Lung (tissue), 12 donors: ENCODE results near the gene POLE. TPM values are rescaled to one million over a fixed set of nuclear protein-coding genes. Genes with fewer than 3 reads are reported as not detected.
A peak's percentile ranks its signal among the peaks of the same experiment; 100 is the strongest.

Experiments used
- ATAC-seq: fragments of 200-7000 bp; cut with Tn5 transposase; one replicate; pipeline ENCODE4 v1.9.1; 2020; ENCODE audit warnings: moderate number of reproducible peaks; ENCODE audit not compliant: insufficient read depth, low FRiP score
- DNase-seq, 3 donors: peaks; one replicate each; pipeline ENCODE4 v3.0.0-alpha.2; 2013 to 2017
- H3K27ac ChIP-seq, 2 donors: one replicate each; pipeline ENCODE4 v1.5.1; 2013; ENCODE audit warnings: mild to moderate bottlenecking in 2 of 2, moderate library complexity in 2 of 2, control low read depth in 1 of 2, inconsistent platforms in 1 of 2, low read depth in 1 of 2, low read length in 1 of 2
- H3K27me3 ChIP-seq, 3 donors: one replicate each; pipeline ENCODE4 v1.5.1; 2013; ENCODE audit warnings: low read length in 2 of 3; ENCODE audit not compliant: control insufficient read depth in 3 of 3, insufficient read depth in 3 of 3
- H3K36me3 ChIP-seq, 4 donors: one replicate each; pipeline ENCODE4 v1.5.1; 2013; ENCODE audit warnings: low read length in 4 of 4, mild to moderate bottlenecking in 1 of 4, moderate library complexity in 1 of 4; ENCODE audit not compliant: control insufficient read depth in 4 of 4, insufficient read depth in 4 of 4
- H3K4me1 ChIP-seq, 5 donors: one replicate each; pipeline ENCODE4 v1.5.1; 2013; ENCODE audit warnings: low read length in 5 of 5, mild to moderate bottlenecking in 2 of 5, moderate library complexity in 1 of 5; ENCODE audit not compliant: control insufficient read depth in 5 of 5, insufficient read depth in 5 of 5
- H3K4me3 ChIP-seq: one replicate; pipeline ENCODE4 v1.5.1; 2013; ENCODE audit warnings: mild to moderate bottlenecking, control low read depth, moderate library complexity
- H3K9ac ChIP-seq, 2 donors: one replicate each; pipeline ENCODE4 v1.5.1; 2013; ENCODE audit warnings: low read length in 2 of 2, control low read depth in 1 of 2; ENCODE audit not compliant: insufficient read depth in 1 of 2
- H3K9me3 ChIP-seq, 4 donors: one replicate each; pipeline ENCODE4 v1.5.1; 2013; ENCODE audit warnings: low read length in 3 of 4, mild to moderate bottlenecking in 1 of 4, moderate library complexity in 1 of 4; ENCODE audit not compliant: control insufficient read depth in 4 of 4, insufficient read depth in 3 of 4
- WGBS, 2 donors: extraction: QIAGEN DNeasy Blood & Tissue Kit; methylation state at CpG; one replicate each; pipeline ENCODE4 v1.1.7; 2013; 5-methylcytosine and 5-hydroxymethylcytosine counted together
- polyA plus RNA-seq, 2 donors: library from polyadenylated mRNA; stranded (reverse); fragments of 200-250 nt; gene quantifications; one replicate each; pipeline ENCODE4 v1.2.1, GENCODE V29; 2013
- total RNA-seq, 2 donors: library from RNA; depleted of rRNA in 1 of 2; stranded (reverse); fragments of >200 nt in 1 of 2; gene quantifications; one replicate each; pipeline ENCODE4 v1.2.1, GENCODE V29; 2014 to 2021
- TF ChIP-seq, protein P1 (sequence below): IDR thresholded peaks from 2 replicates; pipeline ENCODE4 v1.5.1; 2012; ENCODE audit warnings: mild to moderate bottlenecking; ENCODE audit errors: control extremely low read depth, extremely low read depth
- donor health status: control.
- donor health status: control.
- donor health status: Bipolar disorder and iron deficiency.
- donor health status: healthy.
- donor health status: DM: yes; HTN: yes; CAD: no.

POLE gene
- total and polyA plus RNA-seq, 4 donors = 9.3 to 49.9 (median 25.3) TPM

GRCh38 chr12:132619071-132619385 is 68.1 kb downstream of the POLE start:
- no peak for DNase-seq
- ATAC-seq = no peak
- Histone ChIP-seq H3K36me3 (peaks cover 0 to 2% (median under 1%) of the 10 kb centered on the region in 4 donors), H3K27ac (no peak overlapping the region), H3K4me1 (peaks cover 0 to 19% (median 11%) of the 10 kb centered on the region in 5 donors), H3K4me3 (no peak overlapping the region), H3K9me3 (peaks cover 0 to 24% (median 2%) of the 10 kb centered on the region in 4 donors), H3K9ac (no peak overlapping the region), H3K27me3 (peaks cover 5 to 21% (median 15%) of the 10 kb centered on the region in 3 donors)
- TF ChIP-seq, protein P1, sequence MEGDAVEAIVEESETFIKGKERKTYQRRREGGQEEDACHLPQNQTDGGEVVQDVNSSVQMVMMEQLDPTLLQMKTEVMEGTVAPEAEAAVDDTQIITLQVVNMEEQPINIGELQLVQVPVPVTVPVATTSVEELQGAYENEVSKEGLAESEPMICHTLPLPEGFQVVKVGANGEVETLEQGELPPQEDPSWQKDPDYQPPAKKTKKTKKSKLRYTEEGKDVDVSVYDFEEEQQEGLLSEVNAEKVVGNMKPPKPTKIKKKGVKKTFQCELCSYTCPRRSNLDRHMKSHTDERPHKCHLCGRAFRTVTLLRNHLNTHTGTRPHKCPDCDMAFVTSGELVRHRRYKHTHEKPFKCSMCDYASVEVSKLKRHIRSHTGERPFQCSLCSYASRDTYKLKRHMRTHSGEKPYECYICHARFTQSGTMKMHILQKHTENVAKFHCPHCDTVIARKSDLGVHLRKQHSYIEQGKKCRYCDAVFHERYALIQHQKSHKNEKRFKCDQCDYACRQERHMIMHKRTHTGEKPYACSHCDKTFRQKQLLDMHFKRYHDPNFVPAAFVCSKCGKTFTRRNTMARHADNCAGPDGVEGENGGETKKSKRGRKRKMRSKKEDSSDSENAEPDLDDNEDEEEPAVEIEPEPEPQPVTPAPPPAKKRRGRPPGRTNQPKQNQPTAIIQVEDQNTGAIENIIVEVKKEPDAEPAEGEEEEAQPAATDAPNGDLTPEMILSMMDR = no peak
- WGBS, 2 donors = 9 to 12% methylated on average over 10 to 26 of the region's 28 CpGs

DNA sequence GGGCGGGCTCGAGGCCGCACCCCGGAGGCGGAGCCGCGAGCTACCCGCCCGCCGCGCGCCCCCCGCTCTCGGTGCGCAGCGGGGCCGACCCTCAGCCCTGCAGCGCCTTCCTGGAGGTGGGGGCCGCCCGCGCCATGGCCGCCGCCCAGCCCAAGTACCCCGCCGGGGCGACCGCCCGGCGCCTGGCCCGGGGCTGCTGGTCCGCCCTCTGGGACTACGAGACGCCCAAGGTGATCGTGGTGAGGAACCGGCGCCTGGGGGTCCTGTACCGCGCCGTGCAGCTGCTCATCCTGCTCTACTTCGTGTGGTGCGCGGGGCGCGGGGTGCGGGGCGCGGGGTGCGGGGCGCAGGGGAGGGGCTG is 68.5 kb downstream of the POLE start, which contains the start of gene P2RX2:
TSS of gene P2RX2 (plus strand) at position 94 of the 361 bp plus-strand sequence. CDS start at position 135, 41 bp downstream.
- WGBS, 2 donors = 4 to 5% methylated on average over 22 to 49 of the region's 49 CpGs
- Histone ChIP-seq H3K36me3 (no peaks in the 10 kb centered on the region), H3K4me3 (no peak within 1 kb of the TSS), H3K9ac (peak within 1 kb of the TSS in 1 of 2 donors; percentile 23), H3K27ac (no peak within 1 kb of the TSS), H3K27me3 (peaks cover 5 to 21% (median 15%) of the 10 kb centered on the region in 3 donors), H3K9me3 (peaks cover 0 to 24% (median 2%) of the 10 kb centered on the region in 4 donors), H3K4me1 (peaks cover 0 to 17% (median 11%) of the 10 kb centered on the region in 5 donors)
- ATAC-seq (no peak), DNase-seq (no peak)
- TF ChIP-seq, protein P1 = no peak

GRCh38 chr12:132617822-132618682 is 69.1 kb downstream of the POLE start:
- ATAC-seq (no peak), DNase-seq (peak; percentile 59 to 85 (median 83))
- WGBS, 2 donors = 7 to 11% methylated on average over 34 to 51 of the region's 51 CpGs
- H3K27me3 ChIP-seq = peaks cover 5 to 21% (median 15%) of the 10 kb centered on the region in 3 donors
- no peaks in the 10 kb centered on the region for H3K36me3 ChIP-seq
- H3K4me1 ChIP-seq = peaks cover 0 to 13% (median 11%) of the 10 kb centered on the region in 5 donors
- H3K9ac ChIP-seq = no peak overlapping the region
- H3K4me3 ChIP-seq = no peak overlapping the region
- no peak overlapping the region for H3K27ac ChIP-seq
- H3K9me3 ChIP-seq = peaks cover 0 to 24% (median 2%) of the 10 kb centered on the region in 4 donors
- TF ChIP-seq, protein P1 = no peak
